Measurements from ENCODE around the gene ATRIP.

The ATRIP gene

DNA sequence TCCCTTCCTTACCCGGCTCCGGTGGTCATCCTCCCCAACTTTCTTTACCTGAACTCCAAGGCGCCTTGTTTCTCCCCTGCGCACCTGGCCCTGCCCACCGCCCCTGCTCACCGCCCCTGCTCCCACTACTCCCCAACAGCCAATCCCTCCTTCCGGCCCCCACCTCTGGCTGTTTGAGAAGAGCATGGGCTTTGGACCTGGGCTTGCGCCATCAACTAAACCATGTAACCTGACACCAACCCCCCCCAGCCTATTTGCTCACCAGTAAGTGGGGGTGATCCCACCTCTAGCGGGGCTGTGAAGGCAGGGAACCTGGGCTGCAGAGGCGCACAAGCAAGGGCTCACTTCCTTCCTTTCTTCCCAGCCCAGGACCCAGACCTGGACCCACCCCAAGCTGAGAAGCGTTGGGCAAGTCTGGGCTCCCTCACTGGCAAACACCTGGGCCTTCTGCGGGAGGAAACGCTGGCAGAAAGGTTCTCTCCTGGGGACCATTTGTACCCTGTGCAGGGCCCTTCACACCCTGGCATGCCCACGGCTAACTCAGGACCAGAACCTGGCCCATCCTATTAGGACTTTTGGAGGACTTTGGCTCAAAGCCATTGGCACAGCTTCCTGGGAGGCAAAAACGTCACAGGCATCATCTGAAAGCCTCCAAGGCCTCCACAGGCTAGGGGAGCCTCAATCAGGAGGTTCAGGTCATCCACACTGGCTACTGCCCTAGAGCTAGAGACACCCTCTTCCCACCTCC, 16.4 kb upstream of the ATRIP start, which contains the start of gene PLXNB1:
Gene PLXNB1, minus strand, starts transcription at position 127 of the 748 bp plus-strand sequence. CDS start 5,475 bp downstream, outside the sequence.
- TF ChIP-seq, protein P1, sequence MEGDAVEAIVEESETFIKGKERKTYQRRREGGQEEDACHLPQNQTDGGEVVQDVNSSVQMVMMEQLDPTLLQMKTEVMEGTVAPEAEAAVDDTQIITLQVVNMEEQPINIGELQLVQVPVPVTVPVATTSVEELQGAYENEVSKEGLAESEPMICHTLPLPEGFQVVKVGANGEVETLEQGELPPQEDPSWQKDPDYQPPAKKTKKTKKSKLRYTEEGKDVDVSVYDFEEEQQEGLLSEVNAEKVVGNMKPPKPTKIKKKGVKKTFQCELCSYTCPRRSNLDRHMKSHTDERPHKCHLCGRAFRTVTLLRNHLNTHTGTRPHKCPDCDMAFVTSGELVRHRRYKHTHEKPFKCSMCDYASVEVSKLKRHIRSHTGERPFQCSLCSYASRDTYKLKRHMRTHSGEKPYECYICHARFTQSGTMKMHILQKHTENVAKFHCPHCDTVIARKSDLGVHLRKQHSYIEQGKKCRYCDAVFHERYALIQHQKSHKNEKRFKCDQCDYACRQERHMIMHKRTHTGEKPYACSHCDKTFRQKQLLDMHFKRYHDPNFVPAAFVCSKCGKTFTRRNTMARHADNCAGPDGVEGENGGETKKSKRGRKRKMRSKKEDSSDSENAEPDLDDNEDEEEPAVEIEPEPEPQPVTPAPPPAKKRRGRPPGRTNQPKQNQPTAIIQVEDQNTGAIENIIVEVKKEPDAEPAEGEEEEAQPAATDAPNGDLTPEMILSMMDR (IDR thresholded peaks at IDR 0.05; ENCODE audit: borderline replicate concordance, insufficient read depth, low read depth, low read length) = no peak
- H3K4me3 ChIP-seq (ENCODE audit: low read depth, low read length) = peak within 1 kb of the TSS; percentile 75

DNA sequence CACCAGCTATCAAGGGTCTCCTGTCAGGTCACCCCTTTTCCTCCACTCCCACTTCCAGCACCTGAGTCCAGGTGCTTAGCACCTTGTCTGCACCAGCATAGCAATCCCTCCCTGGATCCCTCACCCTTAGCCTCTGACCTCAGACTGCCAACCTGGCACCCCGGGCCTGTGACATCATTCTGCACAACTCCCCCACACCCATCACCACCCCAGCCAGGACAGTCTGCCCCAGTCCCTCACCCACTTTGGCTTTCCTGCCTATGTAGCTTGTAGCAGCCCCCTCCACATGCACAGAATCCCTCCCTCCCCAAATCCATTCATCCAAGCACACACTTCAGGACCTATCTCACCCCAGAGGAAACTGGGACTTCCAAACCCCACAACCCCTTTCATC, 15.8 kb upstream of the ATRIP start:
- TF ChIP-seq, protein P1 (IDR thresholded peaks at IDR 0.05; ENCODE audit: borderline replicate concordance, insufficient read depth, low read depth, low read length) = no peak
- no peak overlapping the region for H3K4me3 ChIP-seq (ENCODE audit: low read depth, low read length)

DNA sequence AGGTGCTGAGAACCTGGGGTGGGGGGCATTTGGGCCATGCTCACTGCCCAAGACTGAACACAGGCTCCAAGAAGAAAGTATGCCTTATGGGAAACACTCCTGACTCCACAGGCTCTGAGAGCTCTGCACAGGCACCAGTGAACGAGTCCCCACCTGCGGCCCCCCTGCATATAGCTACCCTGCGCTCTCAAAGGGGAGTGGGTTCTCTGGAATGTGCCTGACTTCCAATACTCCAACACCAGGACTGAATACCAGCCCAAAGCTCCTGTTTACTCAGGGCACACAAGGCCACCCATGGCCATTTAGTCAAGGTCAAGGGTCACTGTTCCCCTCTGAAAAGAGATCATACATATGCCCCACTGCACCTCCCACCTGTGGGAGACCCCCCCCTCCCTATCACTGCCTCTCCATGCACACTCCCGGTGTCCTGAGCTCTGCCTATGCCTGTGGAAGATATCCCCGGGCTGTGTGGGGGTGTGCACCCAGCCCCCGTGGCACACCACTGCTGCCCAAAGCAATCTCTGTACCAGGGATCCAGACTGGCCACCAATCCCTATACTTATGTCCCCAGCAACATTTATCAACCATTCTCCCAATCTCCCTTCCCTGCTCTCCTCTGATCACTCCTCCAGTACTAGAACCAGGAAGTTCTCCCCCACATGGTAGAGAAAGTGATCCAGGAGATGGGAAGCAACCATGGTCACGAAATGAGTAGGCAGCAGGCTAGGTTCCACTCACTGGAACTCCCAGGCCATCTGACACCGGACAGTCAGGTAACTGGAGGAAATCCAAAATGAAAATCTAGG, 15.1 kb upstream of the ATRIP start:
- TF ChIP-seq, protein P1 (IDR thresholded peaks at IDR 0.05; ENCODE audit: borderline replicate concordance, insufficient read depth, low read depth, low read length) = no peak
- H3K4me3 ChIP-seq (ENCODE audit: low read depth, low read length) = no peak overlapping the region

DNA sequence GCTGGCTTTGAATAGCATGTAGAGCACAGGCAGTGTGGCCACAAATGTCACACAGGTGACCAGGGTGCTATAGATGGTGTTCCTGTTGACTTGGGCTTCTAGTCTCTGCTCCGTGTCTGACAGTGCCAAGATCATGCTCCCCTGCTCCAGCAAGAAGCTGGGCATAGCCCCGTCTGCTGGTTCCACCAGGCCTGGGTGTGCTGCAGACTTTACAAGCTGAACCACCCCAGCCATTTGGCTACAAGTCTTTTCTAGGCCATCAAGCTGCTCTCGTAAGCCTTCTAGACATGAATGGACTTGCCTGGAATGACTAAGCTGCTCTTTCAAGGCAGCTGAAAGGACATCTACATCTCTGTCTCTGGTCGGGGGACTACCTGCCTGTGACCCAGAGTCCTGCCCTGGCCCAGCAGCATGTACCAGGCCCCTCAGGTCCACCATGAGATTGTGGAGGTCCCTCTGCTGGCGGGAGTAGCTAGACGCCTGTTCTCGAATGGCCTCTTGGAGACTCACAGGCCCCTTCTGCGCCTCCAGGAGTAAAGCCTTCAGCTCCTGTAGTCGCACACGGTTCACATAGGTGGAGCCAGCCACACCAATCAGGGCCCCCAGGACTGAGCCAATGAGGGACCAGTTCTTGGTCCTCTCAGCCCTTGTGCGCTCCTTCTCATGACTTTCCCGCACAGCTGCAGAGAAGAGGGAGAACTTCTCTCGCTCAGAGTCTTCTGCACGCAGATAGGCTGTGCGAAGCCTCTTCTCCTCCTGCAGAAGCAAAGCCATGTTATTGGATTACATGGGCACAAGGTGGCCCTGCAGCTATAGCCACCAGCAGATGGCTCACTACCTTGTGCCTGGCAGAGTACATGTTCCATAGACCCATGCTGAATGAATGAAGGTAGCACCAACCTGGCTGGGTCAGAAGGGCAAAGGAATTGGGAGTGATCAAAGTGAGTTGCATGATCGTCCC, 13.8 kb upstream of the ATRIP start:
- TF ChIP-seq, protein P1 (IDR thresholded peaks at IDR 0.05; ENCODE audit: borderline replicate concordance, insufficient read depth, low read depth, low read length) = no peak; the same call in 1 of the 2 replicates
- H3K4me3 ChIP-seq (ENCODE audit: low read depth, low read length) = no peak overlapping the region

DNA sequence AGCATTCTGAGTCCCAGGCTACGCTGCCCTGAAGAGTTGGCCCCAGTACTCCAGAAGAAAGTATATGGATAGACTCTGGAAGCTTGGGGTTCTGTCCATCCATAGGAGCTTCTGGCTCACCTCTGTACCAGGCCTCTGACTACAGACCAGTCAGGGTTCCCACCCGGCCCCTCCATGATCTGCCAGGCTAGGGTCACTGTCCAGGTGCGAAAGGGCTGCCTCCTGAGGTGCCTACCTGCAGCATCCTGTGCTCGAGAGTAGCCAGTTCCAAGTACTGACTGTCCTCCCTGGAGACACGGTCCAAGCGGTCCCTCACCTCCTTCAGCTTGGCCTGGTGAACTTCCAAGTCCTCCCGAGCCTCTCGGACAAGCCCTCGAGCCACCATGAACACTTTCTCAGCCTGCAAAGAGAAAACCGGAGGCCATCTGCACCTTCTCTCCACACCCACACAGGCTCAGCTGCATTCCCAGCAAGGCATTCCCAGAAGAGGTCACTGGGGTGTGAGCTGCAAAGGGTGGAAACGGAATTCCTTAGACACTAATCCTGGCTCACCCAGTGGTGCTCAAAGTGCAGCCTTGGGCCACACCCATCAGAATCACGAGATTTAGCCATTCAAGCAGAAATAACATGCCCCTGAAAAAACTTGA, 12.9 kb upstream of the ATRIP start:
- no peak overlapping the region for H3K4me3 ChIP-seq (ENCODE audit: low read depth, low read length)
- TF ChIP-seq, protein P1 (IDR thresholded peaks at IDR 0.05; ENCODE audit: borderline replicate concordance, insufficient read depth, low read depth, low read length) = no peak

DNA sequence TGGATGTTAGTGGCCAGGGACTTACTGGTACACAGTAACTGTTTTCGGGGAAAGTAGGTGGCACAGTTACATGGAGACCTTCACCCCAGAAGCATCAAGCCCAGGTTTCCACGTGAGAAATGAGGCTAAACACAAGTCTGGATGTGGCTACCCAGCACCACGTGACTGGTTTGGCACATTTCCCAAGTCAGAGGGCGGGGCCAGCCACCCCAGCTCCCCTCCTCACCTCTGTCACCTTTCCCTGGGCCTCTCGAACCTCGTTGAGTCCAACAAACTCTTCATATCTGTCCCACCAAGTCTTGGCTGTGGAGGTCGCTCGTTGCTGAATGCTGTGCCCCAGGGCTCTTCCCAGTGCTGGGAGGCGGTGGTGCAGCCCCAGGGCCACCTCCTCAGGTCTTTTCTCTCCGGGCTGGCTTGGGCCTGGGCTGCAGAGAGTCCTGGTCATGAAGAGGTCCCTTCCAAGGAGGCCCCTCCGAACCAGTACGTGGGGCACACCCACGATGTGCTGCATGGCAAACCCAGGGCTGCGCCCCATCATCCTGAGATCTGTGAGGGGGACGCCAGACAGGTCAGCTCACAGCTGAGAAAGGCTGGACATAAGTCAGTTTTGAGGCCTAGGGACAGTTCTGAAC, 11.8 kb upstream of the ATRIP start:
- H3K4me3 ChIP-seq (ENCODE audit: low read depth, low read length) = no peak overlapping the region
- TF ChIP-seq, protein P1 (IDR thresholded peaks at IDR 0.05; ENCODE audit: borderline replicate concordance, insufficient read depth, low read depth, low read length) = no peak
